Prostate gland (tissue), 2 donors: ENCODE data around the gene ENAH.

ENCODE experiments used
- CTCF ChIP-seq, 4 experiments: fragments of 200-600 bp in 2 of 4; fragments of 450-650 bp in 2 of 4; sonication (generic) in 2 of 4; IDR thresholded peaks; 1 replicate in 3 of 4; 2 replicates in 1 of 4; pipeline ENCODE4 v1.5.1; 2016 to 2019; ENCODE audit warnings: antibody characterized with exemption in 4 of 4, mild to moderate bottlenecking in 2 of 4, moderate library complexity in 2 of 4
- POLR2A ChIP-seq: fragments of 450-650 bp; IDR thresholded peaks from one replicate; pipeline ENCODE4 v1.6.1; 2016; ENCODE audit warnings: antibody characterized with exemption, mild to moderate bottlenecking
- POLR2AphosphoS5 ChIP-seq: sonication (generic); formaldehyde crosslinking; IDR thresholded peaks from one replicate; pipeline ENCODE4 v1.6.1; 2017; ENCODE audit warnings: antibody characterized with exemption

- no peak for TF ChIP-seq CTCF (IDR thresholded peaks at IDR 0.05)
- no peak for TF ChIP-seq POLR2AphosphoS5
- no peak for TF ChIP-seq POLR2A
These were observed 60.4 kb downstream of the ENAH start for GRCh38 chr1:225592362-225593025.
